Transverse colon (tissue), 4 donors: ENCODE measurements around the gene MGAT5. TPM values are rescaled to one million over a fixed set of nuclear protein-coding genes. Genes with fewer than 3 reads are reported as not detected.
A peak's percentile ranks its signal among the peaks of the same experiment; 100 is the strongest.

Experiments
- DNase-seq: peaks from one replicate; pipeline ENCODE4 v3.0.0-alpha.2; 2019
- H3K27ac ChIP-seq, 4 donors: fragments of 200-600 bp; sonication (generic); 2 replicates each; pipeline ENCODE4 v1.5.1; 2016 to 2018; ENCODE audit warnings: inconsistent platforms in 4 of 4
- H3K27me3 ChIP-seq: fragments of 200-600 bp; sonication (generic); 2 replicates; pipeline ENCODE4 v1.5.1; 2017; ENCODE audit warnings: inconsistent platforms
- H3K36me3 ChIP-seq, 4 donors: fragments of 200-600 bp; sonication (generic); 2 replicates each; pipeline ENCODE4 v1.5.1; 2017 to 2019; ENCODE audit warnings: inconsistent platforms in 4 of 4
- H3K4me1 ChIP-seq, 4 donors: fragments of 200-600 bp; sonication (generic); 2 replicates each; pipeline ENCODE4 v1.5.1; 2017 to 2020; ENCODE audit warnings: inconsistent platforms in 4 of 4
- H3K4me3 ChIP-seq, 4 donors: fragments of 200-600 bp; sonication (generic); 1 replicate in 1 of 4; 2 replicates in 3 of 4; pipeline versions ENCODE4 v1.5.1 to v1.6.1; 2017 to 2019; ENCODE audit warnings: inconsistent platforms in 4 of 4
- H3K9me3 ChIP-seq, 2 donors: fragments of 200-600 bp; sonication (generic); 2 replicates each; pipeline ENCODE4 v1.5.1; 2017 to 2019; ENCODE audit warnings: inconsistent platforms in 2 of 2
- CTCF ChIP-seq, 5 experiments: fragments of 200-600 bp in 3 of 5; fragments of 450-650 bp in 2 of 5; sonication (generic) in 3 of 5; IDR thresholded peaks; 1 replicate in 2 of 5; 2 replicates in 3 of 5; pipeline ENCODE4 v1.5.1; 2016 to 2017; ENCODE audit warnings: antibody characterized with exemption in 5 of 5, inconsistent platforms in 3 of 5, mild to moderate bottlenecking in 2 of 5, moderate library complexity in 1 of 5
- EP300 ChIP-seq: sonication (generic); formaldehyde crosslinking; IDR thresholded peaks from one replicate; pipeline ENCODE4 v1.6.1; 2017; ENCODE audit warnings: antibody characterized with exemption, low read depth
- POLR2A ChIP-seq: fragments of 450-650 bp; IDR thresholded peaks from one replicate; pipeline ENCODE4 v1.6.1; 2016; ENCODE audit warnings: antibody characterized with exemption, mild to moderate bottlenecking, moderate library complexity
- POLR2AphosphoS5 ChIP-seq, 3 donors: sonication (generic); formaldehyde crosslinking; IDR thresholded peaks; one replicate each; pipeline ENCODE4 v1.6.1; 2016; ENCODE audit warnings: antibody characterized with exemption in 3 of 3
- WGBS, 2 donors: methylation state at CpG; one replicate each; pipeline ENCODE4 v1.1.5; 2018; ENCODE audit warnings: low coverage in 1 of 2; 5-methylcytosine and 5-hydroxymethylcytosine counted together
- in situ Hi-C, 4 donors: fragments of 200-750 bp; cut with MboI; loops; one replicate each; pipeline versions ENCODE4 v1.15.0 to v1.15.1; 2017; ENCODE audit warnings: low sequenced_read_pairs in 3 of 4, low pct_ligation_motif_present in 1 of 4, low pct_unique_long_range_greater_than_20kb in 1 of 4
- intact Hi-C: fragments of 100-400 bp; cut with DNase I; formaldehyde crosslinking; loops from one replicate; pipeline ENCODE4 v1.15.1; 2023; ENCODE audit warnings: low total_unique reads
- total RNA-seq, 4 donors: library from RNA; depleted of rRNA; stranded (reverse); fragments of >200 nt; gene quantifications; one replicate each; pipeline ENCODE4 v1.1.0, GENCODE V29; 2016

The MGAT5 gene
- total RNA-seq, 4 donors from 2014 or later = 23.6 to 67.6 (median 55.2) TPM

- 49 to 70% methylated on average over 1 of the region's 1 CpG for WGBS, 2 donors
- intact Hi-C loops (no loop called here), in situ Hi-C loops (no loop called here)
- Histone ChIP-seq H3K4me3 (no peak overlapping the region), H3K9me3 (no peaks in the 10 kb centered on the region), H3K4me1 (peaks cover 0 to 20% (median 0%) of the 10 kb centered on the region in 4 donors), H3K36me3 (no peaks in the 10 kb centered on the region), H3K27me3 (no peaks in the 10 kb centered on the region), H3K27ac (peak overlapping the region in 2 of 4 donors; percentile 2 to 13)
- no peak for DNase-seq
- TF ChIP-seq CTCF (IDR thresholded peaks at IDR 0.05) = no peak
Observed at GRCh38 chr2:134324947-134325346, 71.1 kb downstream of the MGAT5 start.

- H3K4me1 ChIP-seq = peaks cover 0 to 20% (median 0%) of the 10 kb centered on the region in 4 donors
- H3K36me3 ChIP-seq = no peaks in the 10 kb centered on the region
- H3K27me3 ChIP-seq = no peaks in the 10 kb centered on the region
- peak overlapping the region in 1 of 4 donors; percentile 13 for H3K27ac ChIP-seq
- intact Hi-C loops (no loop called here), in situ Hi-C loops (no loop called here)
- H3K9me3 ChIP-seq = no peaks in the 10 kb centered on the region
- WGBS, 2 donors = 83 to 92% methylated on average over 1 of the region's 1 CpG
- TF ChIP-seq POLR2A (no peak), POLR2AphosphoS5 (IDR thresholded peaks at IDR 0.05) (no peak), EP300 (no peak), CTCF (IDR thresholded peaks at IDR 0.05) (no peak)
- no peak for DNase-seq
- H3K4me3 ChIP-seq = no peak overlapping the region
Observed at GRCh38 chr2:134325696-134326095, 71.8 kb downstream of the MGAT5 start.

- 96 to 100% methylated on average over 2 of the region's 2 CpGs for WGBS, 2 donors
- no peak for DNase-seq
- intact Hi-C loops (no loop called here), in situ Hi-C loops (no loop called here)
- Histone ChIP-seq H3K4me1 (peaks cover 0 to 20% (median 0%) of the 10 kb centered on the region in 4 donors), H3K4me3 (no peak overlapping the region), H3K36me3 (no peaks in the 10 kb centered on the region), H3K27me3 (no peaks in the 10 kb centered on the region), H3K27ac (no peak overlapping the region), H3K9me3 (no peaks in the 10 kb centered on the region)
- TF ChIP-seq POLR2A (no peak), EP300 (no peak), CTCF (IDR thresholded peaks at IDR 0.05) (no peak), POLR2AphosphoS5 (IDR thresholded peaks at IDR 0.05) (no peak)
Observed at GRCh38 chr2:134327367-134327766, 73.5 kb downstream of the MGAT5 start.

- WGBS, 2 donors = 93 to 100% methylated on average over 1 to 3 of the region's 3 CpGs
- H3K9me3 ChIP-seq = no peaks in the 10 kb centered on the region
- intact Hi-C loops = no loop called here
- H3K4me1 ChIP-seq = peaks cover 0 to 7% (median 0%) of the 10 kb centered on the region in 4 donors
- no peaks in the 10 kb centered on the region for H3K27me3 ChIP-seq
- H3K4me3 ChIP-seq = no peak overlapping the region
- H3K36me3 ChIP-seq = no peaks in the 10 kb centered on the region
- in situ Hi-C loops = no loop called here
- no peak overlapping the region for H3K27ac ChIP-seq
- TF ChIP-seq POLR2AphosphoS5 (IDR thresholded peaks at IDR 0.05) = no peak
- no peak for TF ChIP-seq CTCF (IDR thresholded peaks at IDR 0.05)
- TF ChIP-seq POLR2A = no peak
- no peak for TF ChIP-seq EP300
- no peak for DNase-seq
Observed at GRCh38 chr2:134331081-134331480, 77.2 kb downstream of the MGAT5 start.
